ENCODE data around the gene TEP1. TPM values are rescaled to one million over a fixed set of nuclear protein-coding genes. Genes with fewer than 3 reads are reported as not detected.
A peak's percentile ranks its signal among the peaks of the same experiment; 100 is the strongest.

Gene TEP1
- total RNA-seq, 6 experiments from 2014 or later: 11.6 to 16.1 (median 13.7) TPM

- Mint-ChIP-seq H3K36me3 (ENCODE audit: low read depth) (no peaks in the 10 kb centered on the region), H3K27me3 (ENCODE audit: insufficient read depth) (peaks cover 10% of the 10 kb centered on the region), H3K4me1 (ENCODE audit: low read depth) (peaks cover 19% of the 10 kb centered on the region), H3K27ac (no peak within 1 kb of the TSS), H3K9me3 (no peaks in the 10 kb centered on the region), H3K4me3 (peak within 1 kb of the TSS; percentile 67)
- DNase-seq: no peak
- TF ChIP-seq CTCF (IDR thresholded peaks at IDR 0.05): no peak
Observed at GRCh38 chr14:20435582-20436362, 22.5 kb upstream of the TEP1 start, which contains the start of gene KLHL33. Gene KLHL33 (minus strand): TSS chr14:20436166. CDS start chr14:20435811, 355 bp downstream.

GRCh38 chr14:20434701-20435581 lies 21.6 kb upstream of the TEP1 start:
- no peak for DNase-seq
- H3K27ac Mint-ChIP-seq: no peak overlapping the region

GRCh38 chr14:20429801-20430669 lies 16.7 kb upstream of the TEP1 start:
- Mint-ChIP-seq H3K4me3 (no peak overlapping the region), H3K36me3 (ENCODE audit: low read depth) (no peaks in the 10 kb centered on the region), H3K27ac (no peak overlapping the region), H3K4me1 (ENCODE audit: low read depth) (peaks cover 13% of the 10 kb centered on the region), H3K27me3 (ENCODE audit: insufficient read depth) (no peaks in the 10 kb centered on the region; the same call in 1 of the 2 replicates), H3K9me3 (no peaks in the 10 kb centered on the region)
- DNase-seq: no peak
- TF ChIP-seq CTCF (IDR thresholded peaks at IDR 0.05): no peak

More at GRCh38 chr14:20434701-20435581, 21.6 kb upstream of the TEP1 start:
- Mint-ChIP-seq H3K27me3 (ENCODE audit: insufficient read depth) (peaks cover 10% of the 10 kb centered on the region), H3K36me3 (ENCODE audit: low read depth) (no peaks in the 10 kb centered on the region), H3K4me3 (peak overlapping the region; percentile 67), H3K9me3 (no peaks in the 10 kb centered on the region), H3K4me1 (ENCODE audit: low read depth) (peaks cover 19% of the 10 kb centered on the region)
- TF ChIP-seq CTCF (IDR thresholded peaks at IDR 0.05): no peak

GRCh38 chr14:20428802-20429201 lies 15.5 kb upstream of the TEP1 start:
- H3K4me3 Mint-ChIP-seq: no peak overlapping the region
- H3K27ac Mint-ChIP-seq: no peak overlapping the region
- no peaks in the 10 kb centered on the region for H3K36me3 Mint-ChIP-seq (ENCODE audit: low read depth)
- no peaks in the 10 kb centered on the region for H3K27me3 Mint-ChIP-seq (ENCODE audit: insufficient read depth)
- H3K9me3 Mint-ChIP-seq: no peaks in the 10 kb centered on the region
- peaks cover 13% of the 10 kb centered on the region for H3K4me1 Mint-ChIP-seq (ENCODE audit: low read depth)
- no peak for DNase-seq
- TF ChIP-seq CTCF (IDR thresholded peaks at IDR 0.05): no peak

GRCh38 chr14:20428010-20428365 lies 14.7 kb upstream of the TEP1 start:
- Mint-ChIP-seq H3K27ac (no peak overlapping the region), H3K4me3 (no peak overlapping the region), H3K4me1 (ENCODE audit: low read depth) (peaks cover 13% of the 10 kb centered on the region), H3K36me3 (ENCODE audit: low read depth) (no peaks in the 10 kb centered on the region), H3K27me3 (ENCODE audit: insufficient read depth) (no peaks in the 10 kb centered on the region), H3K9me3 (no peaks in the 10 kb centered on the region)
- no peak for DNase-seq
- no peak for TF ChIP-seq CTCF (IDR thresholded peaks at IDR 0.05)
